Panc1 (cell line): Measurements from ENCODE around the gene GATA5. TPM values are rescaled to one million over a fixed set of nuclear protein-coding genes. Genes with fewer than 3 reads are reported as not detected.

Source experiments
- ATAC-seq: fragments of 200-7000 bp; cut with Tn5 transposase; 2 replicates; pipeline ENCODE4 v1.9.1; 2020; ENCODE audit warnings: mild to moderate bottlenecking, moderate library complexity
- BruUV-seq: library from RNA; stranded (reverse); fragments of 400-500 nt; replicated peaks from 2 replicates; lab custom pipeline; 2021; lab: Mats Ljungman, UMichigan
- CTCF ChIA-PET: fragments of 300-600 bp; sonication (Branson Sonifier 250); formaldehyde crosslinking; loops from one replicate; lab custom pipeline; 2022; ENCODE audit warnings: antibody characterized with exemption; lab: Charles Lee
- POLR2A ChIA-PET: fragments of 300-600 bp; sonication (Branson Sonifier 250); formaldehyde crosslinking; loops from one replicate; lab custom pipeline; 2022; ENCODE audit warnings: antibody characterized with exemption; lab: Charles Lee
- DNase-seq: peaks from one replicate; pipeline ENCODE4 v3.0.0-alpha.2; 2010; ENCODE audit warnings: low read depth, low spot score
- H3K27ac ChIP-seq: 2 replicates; pipeline ENCODE4 v1.5.1; 2011; ENCODE audit warnings: mild to moderate bottlenecking, low read length, inconsistent platforms
- H3K27me3 ChIP-seq: fragments of 200-500 bp; sonication (Bioruptor generic); 2 replicates; pipeline ENCODE4 v1.6.0; 2014; ENCODE audit warnings: low read length, inconsistent platforms; ENCODE audit not compliant: control insufficient read depth, insufficient read depth
- H3K36me3 ChIP-seq: fragments of 200-500 bp; sonication (Bioruptor generic); 2 replicates; pipeline ENCODE4 v1.5.1; 2014; ENCODE audit warnings: inconsistent platforms, mild to moderate bottlenecking, low read length, moderate library complexity; ENCODE audit not compliant: control insufficient read depth, insufficient read depth
- H3K4me1 ChIP-seq: 2 replicates; pipeline ENCODE4 v1.5.1; 2011; ENCODE audit warnings: inconsistent platforms, mild to moderate bottlenecking, low read length, moderate library complexity; ENCODE audit not compliant: control insufficient read depth, insufficient read depth
- H3K4me3 ChIP-seq, 2 experiments: 2 replicates each; pipeline ENCODE4 v1.5.1; 2011 to 2012; ENCODE audit warnings: low read depth in 2 of 2, low read length in 2 of 2, mild to moderate bottlenecking in 2 of 2, inconsistent platforms in 1 of 2, moderate library complexity in 1 of 2
- H3K9me3 ChIP-seq: fragments of 200-500 bp; sonication (Bioruptor generic); 2 replicates; pipeline ENCODE4 v1.5.1; 2014; ENCODE audit warnings: low read depth, mild to moderate bottlenecking, inconsistent platforms, low read length, moderate library complexity; ENCODE audit not compliant: control insufficient read depth, insufficient read depth
- CTCF ChIP-seq: fragments of 450-650 bp; IDR thresholded peaks from 2 replicates; pipeline ENCODE4 v1.5.1; 2017; ENCODE audit warnings: mild to moderate bottlenecking
- POLR2AphosphoS5 ChIP-seq: IDR thresholded peaks from 2 replicates; pipeline ENCODE4 v1.6.1; 2012; ENCODE audit warnings: mild to moderate bottlenecking, low read depth, low read length, moderate library complexity
- REST ChIP-seq, 2 experiments: IDR thresholded peaks; 2 replicates each; pipeline ENCODE4 v1.6.1; 2011 to 2012; ENCODE audit warnings: low read depth in 2 of 2, control low read depth in 1 of 2, low read length in 1 of 2, mild to moderate bottlenecking in 1 of 2, moderate library complexity in 1 of 2; ENCODE audit not compliant: insufficient read depth in 1 of 2
- SIN3A ChIP-seq: IDR thresholded peaks from 2 replicates; pipeline ENCODE4 v1.6.1; 2012; ENCODE audit warnings: low read depth, mild to moderate bottlenecking, low read length, moderate library complexity, borderline replicate concordance; ENCODE audit not compliant: insufficient read depth
- TCF7L2 ChIP-seq: IDR thresholded peaks from 2 replicates; pipeline ENCODE4 v1.6.1; 2011; ENCODE audit warnings: mild to moderate bottlenecking, low read depth, low read length, inconsistent platforms
- in situ Hi-C: cut with HindIII; loops from 2 replicates; pipeline ENCODE4 v1.10.0; 2016; ENCODE audit warnings: low sequenced_read_pairs, low pct_unique_long_range_greater_than_20kb
- intact Hi-C: fragments of 100-400 bp; cut with micrococcal nuclease; formaldehyde crosslinking; loops from one replicate; pipeline ENCODE4 v1.10.0; 2022; ENCODE audit not compliant: unreplicated experiment
- total RNA-seq: library from RNA; stranded (reverse); gene quantifications from one replicate; pipeline ENCODE4 v1.2.1, GENCODE V29; 2021; ENCODE audit not compliant: unreplicated experiment

The GATA5 gene
- total RNA-seq, 1 experiment from 2014 or later, result 53.2 TPM

- H3K9me3 ChIP-seq, result no peaks in the 10 kb centered on the region
- no peak for ATAC-seq
- no TSS peak for BruUV-seq
- peaks cover 64% of the 10 kb centered on the region for H3K4me1 ChIP-seq
- no peak overlapping the region for H3K4me3 ChIP-seq
- H3K36me3 ChIP-seq, result no peaks in the 10 kb centered on the region
- no peak for TF ChIP-seq SIN3A
- no peak for TF ChIP-seq REST (IDR thresholded peaks at IDR 0.05; ENCODE audit: insufficient read depth in 1 of 2, low read depth in 2 of 2, low read length in 1 of 2)
- no peak for TF ChIP-seq TCF7L2
- TF ChIP-seq CTCF, result no peak
- no peak for TF ChIP-seq POLR2AphosphoS5
- no peak for DNase-seq
- in situ Hi-C loops (no loop called here), intact Hi-C loops (loop anchor here (5.0 kb wide), 1 partner anchor 113 kb away; no protein-coding TSS in a partner anchor)
- ChIA-PET POLR2A (no interaction called here), CTCF (interaction anchor here (1.4 kb wide), 1 partner anchor 297 kb away, joined by 4 read pairs; no protein-coding TSS in a partner anchor)
- no peaks in the 10 kb centered on the region for H3K27me3 ChIP-seq
- H3K27ac ChIP-seq, result peak overlapping the region; percentile 48; the same call in 1 of the 2 replicates
These were observed 18.1 kb upstream of the GATA5 start for GRCh38 chr20:62493886-62494285.

- intact Hi-C loops (loop anchor here (5.0 kb wide), 1 partner anchor 114 kb away; no protein-coding TSS in a partner anchor), in situ Hi-C loops (no loop called here)
- CTCF ChIA-PET, result interaction anchor here (1.4 kb wide), 1 partner anchor 298 kb away, joined by 4 read pairs; no protein-coding TSS in a partner anchor
- peaks cover 70% of the 10 kb centered on the region for H3K4me1 ChIP-seq
- H3K4me3 ChIP-seq, result no peak overlapping the region
- BruUV-seq, result no TSS peak
- no peaks in the 10 kb centered on the region for H3K36me3 ChIP-seq
- no peaks in the 10 kb centered on the region for H3K27me3 ChIP-seq
- ATAC-seq (no peak), DNase-seq (no peak)
- H3K9me3 ChIP-seq, result no peaks in the 10 kb centered on the region
- no peak for TF ChIP-seq TCF7L2
- TF ChIP-seq REST (IDR thresholded peaks at IDR 0.05; ENCODE audit: insufficient read depth in 1 of 2, low read depth in 2 of 2, low read length in 1 of 2), result no peak
- no peak for TF ChIP-seq CTCF
- no peak for TF ChIP-seq POLR2AphosphoS5
- TF ChIP-seq SIN3A, result no peak
- H3K27ac ChIP-seq, result no peak overlapping the region
- POLR2A ChIA-PET, result no interaction called here
These were observed 17.6 kb upstream of the GATA5 start for GRCh38 chr20:62493253-62493885.
